Pancreas (tissue), 10 donors: Measurements from ENCODE around the gene MYCBP2. TPM values are rescaled to one million over a fixed set of nuclear protein-coding genes. Genes with fewer than 3 reads are reported as not detected.

Experiments used
- ATAC-seq, 4 donors: fragments of 200-7000 bp; cut with Tn5 transposase; one replicate each; pipeline versions ENCODE4 v1.8.0 to v1.9.1; 2020; ENCODE audit warnings: mild to moderate bottlenecking in 4 of 4, moderate library complexity in 4 of 4
- DNase-seq, 6 donors: peaks; one replicate each; pipeline ENCODE4 v3.0.0-alpha.2; 2020
- FAIRE-seq: peaks from 2 replicates; lab custom pipeline; 2012; peaks lifted over from hg19 to GRCh38; lab: Jason Lieb, UNC
- H3K27ac ChIP-seq, 4 donors: fragments of 200-600 bp; sonication (generic); 1 replicate in 3 of 4; 2 replicates in 1 of 4; pipeline versions ENCODE4 v1.5.0 to v1.8.0; 2020
- H3K27me3 ChIP-seq, 4 donors: fragments of 200-600 bp; one replicate each; pipeline ENCODE4 v1.8.0; 2021
- H3K36me3 ChIP-seq, 3 donors: fragments of 200-600 bp; sonication (generic) in 1 of 3; one replicate each; pipeline versions ENCODE4 v1.5.0 to v1.8.0; 2020 to 2021
- H3K4me1 ChIP-seq, 3 donors: fragments of 200-600 bp; one replicate each; pipeline ENCODE4 v1.8.0; 2021
- H3K4me3 ChIP-seq, 4 donors: fragments of 200-600 bp; sonication (generic) in 2 of 4; one replicate each; pipeline versions ENCODE4 v1.5.0 to v1.8.0; 2020 to 2021
- H3K9me3 ChIP-seq, 4 donors: fragments of 200-600 bp; one replicate each; pipeline ENCODE4 v1.8.0; 2021
- CTCF ChIP-seq, 4 donors: fragments of 200-600 bp; sonication (generic) in 3 of 4; IDR thresholded peaks; one replicate each; pipeline versions ENCODE4 v1.5.0 to v1.8.0; 2021; ENCODE audit warnings: antibody characterized with exemption in 4 of 4
- WGBS, 2 donors: extraction: QIAGEN DNeasy Blood & Tissue Kit; methylation state at CpG; one replicate each; pipeline ENCODE4 v1.1.7; 2013; 5-methylcytosine and 5-hydroxymethylcytosine counted together
- intact Hi-C, 3 donors: fragments of 100-400 bp; cut with DNase I; formaldehyde crosslinking; loops; one replicate each; pipeline versions ENCODE4 v1.11.1 to v1.14.2; 2022
- polyA plus RNA-seq, 2 donors: library from polyadenylated mRNA; stranded (reverse); fragments of 200-250 nt; gene quantifications; one replicate each; pipeline ENCODE4 v1.2.3, GENCODE V29; 2013
- total RNA-seq, 6 donors: library from RNA; stranded (reverse); fragmentation: NEBNext Ultra II Directional in 4 of 6; extraction: Animal tissue kit (Norgen Biotek cat#: 25700) in 4 of 6; gene quantifications; one replicate each; pipeline versions ENCODE4 v1.2.1 to v1.2.4, GENCODE V29; 2021 to 2023
- donor health status: healthy with polysubstance abuse.
- donor health status: DM: no; HTN: no; CAD: no; lungs with moderate emphysema.
- donor health status: DM: no; HTN: no; CAD: no.
- donor health status: control.
- donor health status: control.
- donor health status: Bipolar disorder and iron deficiency.
- donor health status: DM: yes; HTN: yes; CAD: no.
- donor health status: DM: no; HTN: no; CAD: no.
- donor health status: DM: no; HTN: no; CAD: no.
- donor health status: DM: yes; HTN: yes; CAD: no.

Gene MYCBP2
- total and polyA plus RNA-seq, 8 donors: 17.6 to 49.1 (median 43.1) TPM

GRCh38 chr13:77274126-77274525 is 52.8 kb downstream of the MYCBP2 start:
- Histone ChIP-seq H3K27me3 (no peaks in the 10 kb centered on the region), H3K9me3 (no peaks in the 10 kb centered on the region), H3K4me3 (no peak overlapping the region), H3K36me3 (peaks cover 0 to 13% (median 2%) of the 10 kb centered on the region in 3 donors), H3K4me1 (no peaks in the 10 kb centered on the region), H3K27ac (no peak overlapping the region)
- intact Hi-C loops: no loop called here
- ATAC-seq (no peak), FAIRE-seq (no peak), DNase-seq (no peak)
- WGBS, 2 donors: 90 to 97% methylated on average over 1 of the region's 1 CpG
- TF ChIP-seq CTCF (IDR thresholded peaks at IDR 0.05): no peak

- TF ChIP-seq CTCF (IDR thresholded peaks at IDR 0.05): no peak
- Histone ChIP-seq H3K4me1 (no peaks in the 10 kb centered on the region), H3K36me3 (peaks cover 0 to 13% (median 3%) of the 10 kb centered on the region in 3 donors), H3K27me3 (no peaks in the 10 kb centered on the region), H3K9me3 (no peaks in the 10 kb centered on the region), H3K27ac (no peak overlapping the region), H3K4me3 (no peak overlapping the region)
- ATAC-seq (no peak), FAIRE-seq (no peak), DNase-seq (no peak)
- intact Hi-C loops: no loop called here
- 100% methylated on average over 1 of the region's 1 CpG for WGBS, 2 donors
Measured at GRCh38 chr13:77269141-77269540, 57.8 kb downstream of the MYCBP2 start.

- WGBS, 2 donors: 77 to 84% methylated on average over 2 of the region's 2 CpGs
- FAIRE-seq: no peak
- no peak for ATAC-seq
Measured at GRCh38 chr13:77267362-77267761, 59.5 kb downstream of the MYCBP2 start.

GRCh38 chr13:77265336-77265735 is 61.6 kb downstream of the MYCBP2 start:
- FAIRE-seq: no peak
- H3K36me3 ChIP-seq: peaks cover 0 to 3% (median 0%) of the 10 kb centered on the region in 3 donors
- intact Hi-C loops: no loop called here
- H3K27ac ChIP-seq: no peak overlapping the region
- no peak overlapping the region for H3K4me3 ChIP-seq
- 87 to 92% methylated on average over 5 of the region's 5 CpGs for WGBS, 2 donors
- no peaks in the 10 kb centered on the region for H3K4me1 ChIP-seq
- no peaks in the 10 kb centered on the region for H3K27me3 ChIP-seq
- no peak for DNase-seq
- TF ChIP-seq CTCF (IDR thresholded peaks at IDR 0.05): no peak
- no peaks in the 10 kb centered on the region for H3K9me3 ChIP-seq
- no peak for ATAC-seq

More at GRCh38 chr13:77267362-77267761, 59.5 kb downstream of the MYCBP2 start:
- intact Hi-C loops: no loop called here
- Histone ChIP-seq H3K9me3 (no peaks in the 10 kb centered on the region), H3K36me3 (peaks cover 0 to 12% (median 3%) of the 10 kb centered on the region in 3 donors), H3K4me1 (no peaks in the 10 kb centered on the region), H3K4me3 (no peak overlapping the region), H3K27me3 (no peaks in the 10 kb centered on the region), H3K27ac (no peak overlapping the region)
- DNase-seq: no peak
- TF ChIP-seq CTCF (IDR thresholded peaks at IDR 0.05): no peak

GRCh38 chr13:77262198-77262597 is 64.7 kb downstream of the MYCBP2 start:
- ATAC-seq: no peak
- intact Hi-C loops: no loop called here
- no peaks in the 10 kb centered on the region for H3K27me3 ChIP-seq
- FAIRE-seq: peak; percentile 66
- H3K4me1 ChIP-seq: no peaks in the 10 kb centered on the region
- TF ChIP-seq CTCF (IDR thresholded peaks at IDR 0.05): no peak
- H3K36me3 ChIP-seq: no peaks in the 10 kb centered on the region
- WGBS, 2 donors: 96 to 97% methylated on average over 2 of the region's 2 CpGs
- no peaks in the 10 kb centered on the region for H3K9me3 ChIP-seq
- H3K27ac ChIP-seq: no peak overlapping the region
- DNase-seq: no peak
- no peak overlapping the region for H3K4me3 ChIP-seq
